ENCODE data around the gene TNIK.

The TNIK gene

DNA sequence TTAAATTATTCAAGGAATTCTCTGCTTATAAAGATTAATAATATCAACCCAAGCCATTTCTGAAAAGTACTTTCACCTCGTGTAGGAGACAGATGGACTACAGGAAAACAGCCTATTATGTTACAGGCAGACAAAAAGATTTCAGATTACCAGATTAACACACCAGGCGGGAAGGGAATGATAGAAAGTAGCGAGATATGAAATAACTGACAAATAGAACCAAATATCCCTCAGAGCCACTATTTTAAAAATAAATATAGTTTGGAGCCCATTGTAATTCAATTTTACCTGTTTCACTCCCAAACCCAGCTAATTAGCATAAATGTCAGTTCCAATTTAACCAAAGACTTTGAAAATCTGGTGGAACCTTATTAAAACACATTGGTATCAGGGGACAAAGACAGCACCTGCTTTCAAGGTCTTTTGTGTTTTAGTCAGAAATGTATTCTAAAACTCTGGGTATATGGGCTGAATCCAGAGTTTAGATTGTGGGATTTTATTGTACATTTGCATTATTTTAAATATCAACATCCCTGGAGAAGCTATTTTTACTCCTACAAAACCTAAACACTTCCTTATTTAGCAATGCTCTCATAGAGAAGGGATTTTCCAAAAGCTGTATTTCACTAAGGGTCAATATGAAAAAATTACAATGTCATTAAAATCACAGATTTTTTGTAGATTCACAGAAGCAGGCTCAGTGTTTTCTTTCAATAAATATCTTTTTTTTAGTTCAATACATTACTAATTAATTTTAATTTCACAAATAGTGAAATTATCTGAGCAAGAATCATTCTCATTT lies 138.4 kb downstream of the TNIK start:
- TF ChIP-seq, protein P1, sequence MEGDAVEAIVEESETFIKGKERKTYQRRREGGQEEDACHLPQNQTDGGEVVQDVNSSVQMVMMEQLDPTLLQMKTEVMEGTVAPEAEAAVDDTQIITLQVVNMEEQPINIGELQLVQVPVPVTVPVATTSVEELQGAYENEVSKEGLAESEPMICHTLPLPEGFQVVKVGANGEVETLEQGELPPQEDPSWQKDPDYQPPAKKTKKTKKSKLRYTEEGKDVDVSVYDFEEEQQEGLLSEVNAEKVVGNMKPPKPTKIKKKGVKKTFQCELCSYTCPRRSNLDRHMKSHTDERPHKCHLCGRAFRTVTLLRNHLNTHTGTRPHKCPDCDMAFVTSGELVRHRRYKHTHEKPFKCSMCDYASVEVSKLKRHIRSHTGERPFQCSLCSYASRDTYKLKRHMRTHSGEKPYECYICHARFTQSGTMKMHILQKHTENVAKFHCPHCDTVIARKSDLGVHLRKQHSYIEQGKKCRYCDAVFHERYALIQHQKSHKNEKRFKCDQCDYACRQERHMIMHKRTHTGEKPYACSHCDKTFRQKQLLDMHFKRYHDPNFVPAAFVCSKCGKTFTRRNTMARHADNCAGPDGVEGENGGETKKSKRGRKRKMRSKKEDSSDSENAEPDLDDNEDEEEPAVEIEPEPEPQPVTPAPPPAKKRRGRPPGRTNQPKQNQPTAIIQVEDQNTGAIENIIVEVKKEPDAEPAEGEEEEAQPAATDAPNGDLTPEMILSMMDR (IDR thresholded peaks at IDR 0.05; ENCODE audit: extremely low read depth, insufficient read depth, missing control alignments), result no peak
- DNase-seq (ENCODE audit: low spot score), result no peak
- in situ Hi-C loops (cut with MboI; ENCODE audit: low pct_unique_long_range_greater_than_20kb, low sequenced_read_pairs, unreplicated experiment), result no loop called here

DNA sequence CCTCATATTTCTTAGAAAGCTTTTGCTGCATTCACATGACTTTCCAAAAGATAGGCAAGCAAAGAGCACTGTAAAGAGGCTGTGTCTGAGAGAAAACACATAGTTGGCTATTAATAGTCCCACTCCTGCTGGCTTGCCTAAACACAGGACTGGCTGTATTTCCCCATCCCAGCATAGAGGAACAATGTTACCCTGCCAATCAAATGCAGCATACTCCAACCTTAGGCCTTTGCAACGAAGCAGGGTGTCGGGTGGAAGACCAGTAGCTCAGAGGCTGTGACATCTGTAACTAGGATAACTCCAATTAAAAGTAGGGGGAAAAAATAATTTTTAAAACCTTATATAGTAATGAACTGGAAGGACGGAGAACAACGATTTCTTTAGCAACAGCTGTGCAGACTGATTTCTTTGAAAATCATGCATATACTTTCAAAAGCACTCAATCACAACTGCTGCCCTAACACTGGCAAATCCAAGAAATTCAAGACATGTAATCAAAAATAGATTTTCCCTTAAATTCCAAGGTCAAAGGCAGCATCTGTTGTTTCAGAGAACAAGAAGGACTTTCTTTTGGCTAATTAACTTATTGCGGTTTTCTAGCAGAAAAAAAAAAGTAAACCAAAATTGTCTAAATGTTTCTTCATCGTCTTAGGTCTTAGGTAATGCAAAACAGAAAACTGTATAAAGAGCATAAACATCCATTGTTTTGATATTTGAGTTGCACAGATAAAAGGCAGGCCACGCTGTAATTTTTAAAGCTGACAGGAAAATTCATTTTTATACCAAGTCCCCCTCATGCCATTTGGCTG lies 139.3 kb downstream of the TNIK start:
- TF ChIP-seq, protein P1 (IDR thresholded peaks at IDR 0.05; ENCODE audit: extremely low read depth, insufficient read depth, missing control alignments), result no peak
- no peak for DNase-seq (ENCODE audit: low spot score)
- in situ Hi-C loops (cut with MboI; ENCODE audit: low pct_unique_long_range_greater_than_20kb, low sequenced_read_pairs, unreplicated experiment), result no loop called here

DNA sequence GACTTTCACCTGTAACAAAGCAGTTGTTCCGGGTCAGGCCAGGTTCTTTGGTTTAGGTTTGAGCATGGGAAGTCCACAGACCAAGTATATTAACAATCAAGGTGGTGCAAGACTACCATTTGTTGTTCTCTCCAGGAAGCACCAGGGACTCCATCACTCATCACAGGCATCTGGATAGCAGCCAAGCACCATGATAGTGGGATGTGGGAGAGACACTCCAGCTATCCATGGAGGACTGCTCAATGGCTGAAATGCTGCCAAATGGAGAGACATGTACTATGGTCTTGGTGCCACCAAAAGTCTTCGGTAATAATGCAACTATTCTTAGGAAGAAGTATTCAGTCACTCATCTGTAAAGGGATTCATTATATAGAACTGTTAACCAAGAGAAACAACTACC lies 143.0 kb downstream of the TNIK start:
- no peak for DNase-seq (ENCODE audit: low spot score)
- in situ Hi-C loops (cut with MboI; ENCODE audit: low pct_unique_long_range_greater_than_20kb, low sequenced_read_pairs, unreplicated experiment), result no loop called here
- TF ChIP-seq, protein P1 (IDR thresholded peaks at IDR 0.05; ENCODE audit: extremely low read depth, insufficient read depth, missing control alignments), result no peak

DNA sequence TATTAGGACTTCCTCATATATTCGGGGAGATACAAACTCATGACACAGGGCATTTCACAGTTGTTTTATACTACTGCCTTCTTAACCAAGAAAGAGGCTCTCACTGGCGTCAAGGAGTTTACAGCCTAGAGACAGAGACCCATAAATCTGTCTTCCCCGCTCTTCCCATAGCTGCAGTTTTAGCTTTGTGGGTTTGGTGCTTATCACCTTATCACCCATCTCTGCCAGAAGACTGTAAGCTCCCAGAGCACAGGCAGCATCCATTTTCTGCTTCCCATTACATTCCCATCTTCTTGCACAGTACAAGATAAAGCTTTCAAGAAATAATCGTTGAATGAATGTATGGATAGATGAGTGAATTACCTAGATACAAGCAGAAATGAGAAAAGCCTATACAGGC lies 144.3 kb downstream of the TNIK start:
- in situ Hi-C loops (cut with MboI; ENCODE audit: low pct_unique_long_range_greater_than_20kb, low sequenced_read_pairs, unreplicated experiment), result no loop called here
- no peak for DNase-seq (ENCODE audit: low spot score)
- TF ChIP-seq, protein P1 (IDR thresholded peaks at IDR 0.05; ENCODE audit: extremely low read depth, insufficient read depth, missing control alignments), result no peak

DNA sequence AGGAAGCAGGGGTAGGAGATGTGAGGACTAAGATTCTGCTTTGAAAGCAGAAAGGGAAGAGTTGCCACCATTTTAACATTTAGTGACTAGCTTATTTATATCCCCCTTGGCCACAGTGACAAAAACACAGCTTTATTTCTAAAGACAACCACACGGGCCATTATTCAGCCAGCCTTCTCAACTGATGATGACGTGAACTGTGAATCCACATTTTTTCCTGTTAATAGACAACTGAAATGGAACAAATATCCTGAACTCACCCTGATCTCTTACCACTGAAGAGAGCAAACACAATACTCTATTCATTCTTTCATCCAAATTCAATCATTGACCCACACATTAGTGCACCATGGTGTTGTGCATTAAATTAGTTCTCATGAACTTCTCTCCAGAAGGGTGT lies 145.1 kb downstream of the TNIK start:
- TF ChIP-seq, protein P1 (IDR thresholded peaks at IDR 0.05; ENCODE audit: extremely low read depth, insufficient read depth, missing control alignments), result no peak
- no peak for DNase-seq (ENCODE audit: low spot score)
- in situ Hi-C loops (cut with MboI; ENCODE audit: low pct_unique_long_range_greater_than_20kb, low sequenced_read_pairs, unreplicated experiment), result no loop called here

DNA sequence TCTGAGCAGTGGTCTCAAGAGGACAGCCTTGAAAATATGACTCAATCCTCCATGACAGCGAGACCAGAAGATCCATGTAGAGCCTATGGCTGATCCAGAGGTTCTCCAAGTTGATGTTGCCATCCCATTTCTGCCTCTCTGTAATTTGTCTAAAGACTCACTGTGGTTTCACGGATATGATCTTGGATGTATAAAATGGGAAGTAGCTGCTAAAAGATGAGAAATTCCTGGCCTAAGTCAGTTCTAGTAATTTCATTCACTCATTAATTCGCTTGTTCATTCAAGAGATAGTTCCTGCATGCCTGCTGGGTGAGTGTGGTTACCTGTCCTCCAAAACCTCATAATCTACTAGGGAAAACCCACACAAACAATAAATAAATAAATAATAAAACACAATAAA lies 145.9 kb downstream of the TNIK start:
- DNase-seq (ENCODE audit: low spot score), result no peak
- in situ Hi-C loops (cut with MboI; ENCODE audit: low pct_unique_long_range_greater_than_20kb, low sequenced_read_pairs, unreplicated experiment), result no loop called here
- TF ChIP-seq, protein P1 (IDR thresholded peaks at IDR 0.05; ENCODE audit: extremely low read depth, insufficient read depth, missing control alignments), result no peak
